GM18873 (cell line): ENCODE data around the gene FOXI1.
"Not testable (repeated sequence)": the region's sequence is repeated elsewhere in the genome, so short reads cannot be mapped to it uniquely, and the experiment has no call there.

Experiments used
- ATAC-seq: cut with Tn5 transposase; IDR thresholded peaks from one replicate; pipeline ENCODE4 v1.9.1; 2021; ENCODE audit warnings: mild to moderate bottlenecking, moderate library complexity, moderate number of reproducible peaks; ENCODE audit not compliant: unreplicated experiment, low FRiP score

Gene FOXI1

GRCh38 chr5:170120576-170120975 is 14.9 kb downstream of the FOXI1 start:
- no peak for ATAC-seq

- ATAC-seq, result no peak
These were observed 15.6 kb downstream of the FOXI1 start for GRCh38 chr5:170121321-170121720.

- ATAC-seq, result no peak
These were observed 20.4 kb downstream of the FOXI1 start for GRCh38 chr5:170126061-170126460.

- no peak for ATAC-seq
These were observed 20.9 kb downstream of the FOXI1 start for GRCh38 chr5:170126626-170127025.

- no peak for ATAC-seq
These were observed 25.5 kb downstream of the FOXI1 start for GRCh38 chr5:170131235-170131634.

- no peak for ATAC-seq
These were observed 26.7 kb downstream of the FOXI1 start for GRCh38 chr5:170132269-170132975.

- no peak for ATAC-seq
These were observed 27.3 kb downstream of the FOXI1 start for GRCh38 chr5:170132976-170133448.

- ATAC-seq, result no peak
These were observed 30.2 kb downstream of the FOXI1 start for GRCh38 chr5:170135796-170136490.

- ATAC-seq, result no peak
These were observed 30.8 kb downstream of the FOXI1 start for GRCh38 chr5:170136506-170136905.

GRCh38 chr5:170137694-170138214 is 32.1 kb downstream of the FOXI1 start:
- ATAC-seq, result no peak

GRCh38 chr5:170138273-170138672 is 32.6 kb downstream of the FOXI1 start:
- no peak for ATAC-seq

GRCh38 chr5:170139786-170140335 is 34.2 kb downstream of the FOXI1 start:
- no peak for ATAC-seq

- ATAC-seq, result not testable (repeated sequence)
These were observed 35.5 kb downstream of the FOXI1 start for GRCh38 chr5:170141196-170141595.

- ATAC-seq, result no peak
These were observed 35.9 kb downstream of the FOXI1 start for GRCh38 chr5:170141636-170142035.

- ATAC-seq, result no peak
These were observed 36.5 kb downstream of the FOXI1 start for GRCh38 chr5:170142196-170142595.

- ATAC-seq, result no peak
These were observed 37.4 kb downstream of the FOXI1 start for GRCh38 chr5:170143091-170143490.

- no peak for ATAC-seq
These were observed 38.0 kb downstream of the FOXI1 start for GRCh38 chr5:170143710-170144109.

GRCh38 chr5:170144286-170145023 is 38.8 kb downstream of the FOXI1 start:
- no peak for ATAC-seq

GRCh38 chr5:170145462-170145861 is 39.8 kb downstream of the FOXI1 start:
- ATAC-seq, result no peak

GRCh38 chr5:170147051-170147752 is 41.5 kb downstream of the FOXI1 start:
- no peak for ATAC-seq
